ENCODE measurements around the gene MRC1.

MRC1 gene

DNA sequence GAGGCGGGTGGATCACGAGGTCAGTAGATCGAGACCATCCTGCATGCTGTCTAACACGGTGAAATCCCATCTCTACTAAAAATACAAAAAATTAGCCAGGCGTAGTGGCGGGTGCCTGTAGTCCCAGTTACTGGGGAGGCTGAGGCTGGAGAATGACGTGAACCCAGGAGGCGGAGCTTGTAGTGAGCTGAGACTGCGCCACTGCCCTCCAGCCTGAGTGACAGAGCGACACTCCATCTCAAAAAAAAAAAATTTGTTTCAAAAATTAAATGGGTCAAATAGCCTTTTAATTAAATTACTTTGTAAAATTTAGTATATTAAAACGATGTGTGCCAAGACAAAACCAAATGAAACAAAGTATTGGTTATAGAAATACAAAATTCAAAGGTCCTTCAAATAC is 6.8 kb upstream of the MRC1 start (continued):
- TF ChIP-seq, protein P1, sequence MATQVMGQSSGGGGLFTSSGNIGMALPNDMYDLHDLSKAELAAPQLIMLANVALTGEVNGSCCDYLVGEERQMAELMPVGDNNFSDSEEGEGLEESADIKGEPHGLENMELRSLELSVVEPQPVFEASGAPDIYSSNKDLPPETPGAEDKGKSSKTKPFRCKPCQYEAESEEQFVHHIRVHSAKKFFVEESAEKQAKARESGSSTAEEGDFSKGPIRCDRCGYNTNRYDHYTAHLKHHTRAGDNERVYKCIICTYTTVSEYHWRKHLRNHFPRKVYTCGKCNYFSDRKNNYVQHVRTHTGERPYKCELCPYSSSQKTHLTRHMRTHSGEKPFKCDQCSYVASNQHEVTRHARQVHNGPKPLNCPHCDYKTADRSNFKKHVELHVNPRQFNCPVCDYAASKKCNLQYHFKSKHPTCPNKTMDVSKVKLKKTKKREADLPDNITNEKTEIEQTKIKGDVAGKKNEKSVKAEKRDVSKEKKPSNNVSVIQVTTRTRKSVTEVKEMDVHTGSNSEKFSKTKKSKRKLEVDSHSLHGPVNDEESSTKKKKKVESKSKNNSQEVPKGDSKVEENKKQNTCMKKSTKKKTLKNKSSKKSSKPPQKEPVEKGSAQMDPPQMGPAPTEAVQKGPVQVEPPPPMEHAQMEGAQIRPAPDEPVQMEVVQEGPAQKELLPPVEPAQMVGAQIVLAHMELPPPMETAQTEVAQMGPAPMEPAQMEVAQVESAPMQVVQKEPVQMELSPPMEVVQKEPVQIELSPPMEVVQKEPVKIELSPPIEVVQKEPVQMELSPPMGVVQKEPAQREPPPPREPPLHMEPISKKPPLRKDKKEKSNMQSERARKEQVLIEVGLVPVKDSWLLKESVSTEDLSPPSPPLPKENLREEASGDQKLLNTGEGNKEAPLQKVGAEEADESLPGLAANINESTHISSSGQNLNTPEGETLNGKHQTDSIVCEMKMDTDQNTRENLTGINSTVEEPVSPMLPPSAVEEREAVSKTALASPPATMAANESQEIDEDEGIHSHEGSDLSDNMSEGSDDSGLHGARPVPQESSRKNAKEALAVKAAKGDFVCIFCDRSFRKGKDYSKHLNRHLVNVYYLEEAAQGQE (tag by site-specific recombination; IDR thresholded peaks at IDR 0.05) = no peak
- TF ChIP-seq REPIN1 (tag by site-specific recombination; IDR thresholded peaks at IDR 0.05; ENCODE audit: low read depth) = no peak
- no peak for TF ChIP-seq OVOL3 (tag by site-specific recombination; IDR thresholded peaks at IDR 0.05)
- no peak for TF ChIP-seq ZNF394 (tag by site-specific recombination; IDR thresholded peaks at IDR 0.05; ENCODE audit: borderline replicate concordance)

DNA sequence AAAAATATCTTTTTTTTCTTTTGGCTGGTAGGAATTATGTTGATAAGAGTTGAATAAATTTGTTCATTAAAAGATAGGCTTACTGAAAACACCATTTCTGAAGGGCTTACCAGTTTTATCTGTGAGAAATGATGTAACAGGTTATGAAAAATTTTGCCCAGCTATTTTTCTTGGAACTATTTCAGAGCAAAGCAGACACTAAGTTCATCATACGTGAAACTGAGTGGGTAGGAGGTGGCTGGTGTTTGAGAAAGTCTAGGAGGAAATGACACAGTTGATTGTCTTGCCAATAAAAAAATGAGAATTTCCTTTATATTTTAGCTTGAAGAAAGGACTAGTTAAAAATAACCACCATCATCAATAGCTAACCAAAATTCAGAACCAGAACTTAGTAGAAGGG is 6.2 kb upstream of the MRC1 start:
- POLR2A ChIA-PET = no interaction called here
- CTCF ChIA-PET = interaction anchor here (0.5 to 0.6 kb wide), 2 partner anchors 47 to 249 kb away, joined by 3 read pairs; no protein-coding TSS in a partner anchor

DNA sequence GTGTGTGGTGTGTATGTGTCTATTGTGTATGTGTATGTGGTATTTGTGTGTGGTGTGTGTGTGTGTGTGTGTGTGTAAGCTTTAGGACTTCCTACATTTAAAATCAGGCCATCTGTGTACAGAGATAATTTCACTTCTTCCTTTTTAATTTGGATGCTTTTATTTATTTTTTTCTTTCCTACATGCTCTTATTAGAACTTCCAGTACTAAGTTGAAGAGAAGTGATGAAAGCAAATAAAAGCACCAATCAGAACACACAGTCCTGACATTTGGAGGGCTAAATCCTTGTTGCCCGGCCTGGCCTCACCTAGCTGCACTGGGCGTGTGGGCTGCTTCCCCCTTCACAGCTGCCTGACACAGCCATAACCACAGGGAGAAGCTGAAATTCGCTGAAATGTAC is 3.8 kb upstream of the MRC1 start:
- Histone ChIP-seq H3K4me1 (ENCODE audit: control insufficient read depth, insufficient read depth, low read length) (no peaks in the 10 kb centered on the region), H3K27ac (ENCODE audit: extremely low read depth, low read depth, low read length) (no peak overlapping the region), H3K4me3 (ENCODE audit: low read depth, low read length) (no peak overlapping the region), H3K9me3 (ENCODE audit: control insufficient read depth, insufficient read depth, low read depth, low read length) (no peaks in the 10 kb centered on the region), H3K36me3 (ENCODE audit: control insufficient read depth in 2 of 2, insufficient read depth in 1 of 2, low read length in 2 of 2) (no peaks in the 10 kb centered on the region)
- ChIA-PET POLR2A (no interaction called here), CTCF (interaction anchor here (0.6 to 0.7 kb wide), 3 partner anchors 45 to 188 kb away, joined by 3 to 5 read pairs (median 4); no protein-coding TSS in a partner anchor)
- TF ChIP-seq ZNF791 (tag by site-specific recombination; IDR thresholded peaks at IDR 0.05) (no peak), ZNF138 (tag by site-specific recombination; IDR thresholded peaks at IDR 0.05; ENCODE audit: borderline replicate concordance) (no peak), ZNF114 (tag by site-specific recombination; IDR thresholded peaks at IDR 0.05) (no peak), ZNF324 (tag by site-specific recombination; IDR thresholded peaks at IDR 0.05) (no peak), ZNF707 (tag by site-specific recombination; IDR thresholded peaks at IDR 0.05) (no peak), ZNF416 (tag by site-specific recombination; IDR thresholded peaks at IDR 0.05) (no peak), ZNF521 (tag by site-specific recombination; IDR thresholded peaks at IDR 0.05) (no peak), ZXDB (tag by site-specific recombination; IDR thresholded peaks at IDR 0.05) (no peak), RBAK (tag by site-specific recombination; IDR thresholded peaks at IDR 0.05) (no peak), ZBTB20 (tag by site-specific recombination; IDR thresholded peaks at IDR 0.05) (no peak), HOXC10 (CRISPR knock-in tag; IDR thresholded peaks at IDR 0.05) (no peak)
- TF ChIP-seq, protein P2, sequence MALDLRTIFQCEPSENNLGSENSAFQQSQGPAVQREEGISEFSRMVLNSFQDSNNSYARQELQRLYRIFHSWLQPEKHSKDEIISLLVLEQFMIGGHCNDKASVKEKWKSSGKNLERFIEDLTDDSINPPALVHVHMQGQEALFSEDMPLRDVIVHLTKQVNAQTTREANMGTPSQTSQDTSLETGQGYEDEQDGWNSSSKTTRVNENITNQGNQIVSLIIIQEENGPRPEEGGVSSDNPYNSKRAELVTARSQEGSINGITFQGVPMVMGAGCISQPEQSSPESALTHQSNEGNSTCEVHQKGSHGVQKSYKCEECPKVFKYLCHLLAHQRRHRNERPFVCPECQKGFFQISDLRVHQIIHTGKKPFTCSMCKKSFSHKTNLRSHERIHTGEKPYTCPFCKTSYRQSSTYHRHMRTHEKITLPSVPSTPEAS (tag by site-specific recombination; IDR thresholded peaks at IDR 0.05) = no peak
- TF ChIP-seq, protein P3, sequence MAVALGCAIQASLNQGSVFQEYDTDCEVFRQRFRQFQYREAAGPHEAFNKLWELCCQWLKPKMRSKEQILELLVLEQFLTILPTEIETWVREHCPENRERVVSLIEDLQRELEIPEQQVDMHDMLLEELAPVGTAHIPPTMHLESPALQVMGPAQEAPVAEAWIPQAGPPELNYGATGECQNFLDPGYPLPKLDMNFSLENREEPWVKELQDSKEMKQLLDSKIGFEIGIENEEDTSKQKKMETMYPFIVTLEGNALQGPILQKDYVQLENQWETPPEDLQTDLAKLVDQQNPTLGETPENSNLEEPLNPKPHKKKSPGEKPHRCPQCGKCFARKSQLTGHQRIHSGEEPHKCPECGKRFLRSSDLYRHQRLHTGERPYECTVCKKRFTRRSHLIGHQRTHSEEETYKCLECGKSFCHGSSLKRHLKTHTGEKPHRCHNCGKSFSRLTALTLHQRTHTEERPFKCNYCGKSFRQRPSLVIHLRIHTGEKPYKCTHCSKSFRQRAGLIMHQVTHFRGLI (tag by site-specific recombination; IDR thresholded peaks at IDR 0.05) = no peak

More for the DNA sequence above, 6.2 kb upstream of the MRC1 start:
- H3K4me1 ChIP-seq (ENCODE audit: control insufficient read depth, insufficient read depth, low read length) = no peaks in the 10 kb centered on the region
- no peaks in the 10 kb centered on the region for H3K9me3 ChIP-seq (ENCODE audit: control insufficient read depth, insufficient read depth, low read depth, low read length)
- TF ChIP-seq, protein P4, sequence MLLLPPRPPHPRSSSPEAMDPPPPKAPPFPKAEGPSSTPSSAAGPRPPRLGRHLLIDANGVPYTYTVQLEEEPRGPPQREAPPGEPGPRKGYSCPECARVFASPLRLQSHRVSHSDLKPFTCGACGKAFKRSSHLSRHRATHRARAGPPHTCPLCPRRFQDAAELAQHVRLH (tag by site-specific recombination; IDR thresholded peaks at IDR 0.05) = no peak
- TF ChIP-seq ZNF701 (tag by site-specific recombination; IDR thresholded peaks at IDR 0.05) = no peak
- TF ChIP-seq ZNF629 (tag by site-specific recombination; IDR thresholded peaks at IDR 0.05) = no peak
- no peak for TF ChIP-seq ZNF623 (tag by site-specific recombination; IDR thresholded peaks at IDR 0.05)
- no peak for TF ChIP-seq ZFP3 (tag by site-specific recombination; IDR thresholded peaks at IDR 0.05; ENCODE audit: low read depth)
- TF ChIP-seq PRDM1 (tag by site-specific recombination; IDR thresholded peaks at IDR 0.05) = no peak
- TF ChIP-seq ZNF510 (tag by site-specific recombination; IDR thresholded peaks at IDR 0.05; ENCODE audit: insufficient replicate concordance) = no peak
- no peak for TF ChIP-seq KLF8 (tag by site-specific recombination; IDR thresholded peaks at IDR 0.05)
- TF ChIP-seq ZNF837 (tag by site-specific recombination; IDR thresholded peaks at IDR 0.05) = no peak
- no peak for TF ChIP-seq ZNF776 (tag by site-specific recombination; IDR thresholded peaks at IDR 0.05; ENCODE audit: borderline replicate concordance)
- no peak for TF ChIP-seq ZNF324 (tag by site-specific recombination; IDR thresholded peaks at IDR 0.05)
- no peak for TF ChIP-seq ZBTB8A (tag by site-specific recombination; IDR thresholded peaks at IDR 0.05)
- TF ChIP-seq ZNF404 (tag by site-specific recombination; IDR thresholded peaks at IDR 0.05) = no peak
- TF ChIP-seq ZNF10 (tag by site-specific recombination; IDR thresholded peaks at IDR 0.05) = no peak
- TF ChIP-seq, protein P5, sequence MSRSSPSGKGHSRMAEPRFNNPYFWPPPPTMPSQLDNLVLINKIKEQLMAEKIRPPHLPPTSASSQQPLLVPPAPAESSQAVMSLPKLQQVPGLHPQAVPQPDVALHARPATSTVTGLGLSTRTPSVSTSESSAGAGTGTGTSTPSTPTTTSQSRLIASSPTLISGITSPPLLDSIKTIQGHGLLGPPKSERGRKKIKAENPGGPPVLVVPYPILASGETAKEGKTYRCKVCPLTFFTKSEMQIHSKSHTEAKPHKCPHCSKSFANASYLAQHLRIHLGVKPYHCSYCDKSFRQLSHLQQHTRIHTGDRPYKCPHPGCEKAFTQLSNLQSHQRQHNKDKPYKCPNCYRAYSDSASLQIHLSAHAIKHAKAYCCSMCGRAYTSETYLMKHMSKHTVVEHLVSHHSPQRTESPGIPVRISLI (tag by site-specific recombination; IDR thresholded peaks at IDR 0.05) = no peak
- no peak for TF ChIP-seq HOXA7 (CRISPR knock-in tag; IDR thresholded peaks at IDR 0.05; ENCODE audit: borderline replicate concordance)
- no peak for TF ChIP-seq GLIS1 (tag by site-specific recombination; IDR thresholded peaks at IDR 0.05)
- TF ChIP-seq, protein P6, sequence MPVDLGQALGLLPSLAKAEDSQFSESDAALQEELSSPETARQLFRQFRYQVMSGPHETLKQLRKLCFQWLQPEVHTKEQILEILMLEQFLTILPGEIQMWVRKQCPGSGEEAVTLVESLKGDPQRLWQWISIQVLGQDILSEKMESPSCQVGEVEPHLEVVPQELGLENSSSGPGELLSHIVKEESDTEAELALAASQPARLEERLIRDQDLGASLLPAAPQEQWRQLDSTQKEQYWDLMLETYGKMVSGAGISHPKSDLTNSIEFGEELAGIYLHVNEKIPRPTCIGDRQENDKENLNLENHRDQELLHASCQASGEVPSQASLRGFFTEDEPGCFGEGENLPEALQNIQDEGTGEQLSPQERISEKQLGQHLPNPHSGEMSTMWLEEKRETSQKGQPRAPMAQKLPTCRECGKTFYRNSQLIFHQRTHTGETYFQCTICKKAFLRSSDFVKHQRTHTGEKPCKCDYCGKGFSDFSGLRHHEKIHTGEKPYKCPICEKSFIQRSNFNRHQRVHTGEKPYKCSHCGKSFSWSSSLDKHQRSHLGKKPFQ (tag by site-specific recombination; IDR thresholded peaks at IDR 0.05) = no peak
- no peak overlapping the region for H3K4me3 ChIP-seq (ENCODE audit: low read depth, low read length)
- H3K27ac ChIP-seq (ENCODE audit: extremely low read depth, low read depth, low read length) = no peak overlapping the region
- no peaks in the 10 kb centered on the region for H3K36me3 ChIP-seq (ENCODE audit: control insufficient read depth in 2 of 2, insufficient read depth in 1 of 2, low read length in 2 of 2)

Measured in HEK293 (cell line).